HepG2 (cell line): Measurements from ENCODE around the gene DMRTB1. TPM values are rescaled to one million over a fixed set of nuclear protein-coding genes. Genes with fewer than 3 reads are reported as not detected.

Experiments used
- ATAC-seq: fragments of 200-7000 bp; cut with Tn5 transposase; 3 replicates; pipeline ENCODE4 v1.9.1; 2020; ENCODE audit warnings: mild to moderate bottlenecking, moderate library complexity
- BruUV-seq: library from RNA; stranded (reverse); fragments of 400-500 nt; replicated peaks from 2 replicates; lab custom pipeline; 2021; lab: Mats Ljungman, UMichigan
- CTCF ChIA-PET: fragments of 300-600 bp; formaldehyde crosslinking; extraction: SDS; loops from one replicate; lab custom pipeline; 2021; ENCODE audit warnings: low total read pairs, inconsistent platforms, low intra/inter-chr PET ratio; lab: Yijun Ruan, JAX
- POLR2A ChIA-PET: fragments of 350-600 bp; sonication (Branson Sonifier 250); formaldehyde crosslinking; loops from one replicate; lab custom pipeline; 2020; ENCODE audit warnings: antibody characterized with exemption, inconsistent platforms; lab: Yijun Ruan, JAX
- DNase-seq: peaks from one replicate; pipeline ENCODE4 v3.0.0-alpha.2; 2015; ENCODE audit warnings: low spot score
- FAIRE-seq: peaks from 3 replicates; lab custom pipeline; 2011; peaks lifted over from hg19 to GRCh38; lab: Jason Lieb, UNC
- H2AFZ ChIP-seq: one replicate; pipeline ENCODE4 v1.6.1; 2011; ENCODE audit warnings: low read length, inconsistent platforms
- H3K27ac ChIP-seq: fragments of 300-600 bp; 3 replicates; pipeline ENCODE4 v1.8.0; 2011; ENCODE audit warnings: mixed run types, mild to moderate bottlenecking, mixed read lengths, low read length, inconsistent platforms; ENCODE audit not compliant: insufficient read depth; ENCODE audit errors: extremely low read length
- H3K27me3 ChIP-seq, 2 experiments: fragments of 200-600 bp in 1 of 2; 2 replicates in 1 of 2; 3 replicates in 1 of 2; pipeline versions ENCODE4 v1.6.0 to v1.8.0; 2011; ENCODE audit warnings: low read length in 2 of 2, mild to moderate bottlenecking in 2 of 2, moderate library complexity in 2 of 2, inconsistent platforms in 1 of 2; ENCODE audit not compliant: insufficient read depth in 2 of 2, control insufficient read depth in 1 of 2
- H3K36me3 ChIP-seq, 2 experiments: fragments of 200-600 bp in 1 of 2; replicated peaks in 1 of 2; 2 replicates in 1 of 2; 3 replicates in 1 of 2; pipeline versions ENCODE4 v1.5.1 to v1.8.0; 2011; ENCODE audit warnings: low read length in 2 of 2, inconsistent platforms in 1 of 2; ENCODE audit not compliant: insufficient read depth in 2 of 2, control insufficient read depth in 1 of 2
- H3K4me1 ChIP-seq: 2 replicates; pipeline ENCODE4 v1.5.1; 2012; ENCODE audit warnings: low read length, inconsistent platforms; ENCODE audit not compliant: insufficient read depth
- H3K4me2 ChIP-seq: 2 replicates; pipeline ENCODE4 v1.6.0; 2011; ENCODE audit warnings: low read depth, low read length, inconsistent platforms
- H3K4me3 ChIP-seq, 3 experiments: fragments of 200-600 bp in 1 of 3; sonication (generic), shearing (Covaris generic) in 1 of 3; replicated peaks in 1 of 3; 2 replicates each; pipeline ENCODE4 v1.5.1; 2011 to 2016; ENCODE audit warnings: low read length in 3 of 3, inconsistent platforms in 2 of 3, low read depth in 2 of 3, mild to moderate bottlenecking in 2 of 3, control low read depth in 1 of 3, mixed read lengths in 1 of 3; ENCODE audit not compliant: insufficient read depth in 1 of 3
- H3K79me2 ChIP-seq: one replicate; pipeline ENCODE4 v1.6.1; 2011; ENCODE audit warnings: low read length, inconsistent platforms; ENCODE audit not compliant: insufficient read depth
- H3K9ac ChIP-seq: 2 replicates; pipeline ENCODE4 v1.6.0; 2011; ENCODE audit warnings: mild to moderate bottlenecking, low read depth, low read length, inconsistent platforms; ENCODE audit not compliant: insufficient read depth
- H3K9me3 ChIP-seq: 2 replicates; pipeline ENCODE4 v1.5.1; 2012; ENCODE audit warnings: mild to moderate bottlenecking, low read length
- H4K20me1 ChIP-seq: 2 replicates; pipeline ENCODE4 v1.6.0; 2011; ENCODE audit warnings: inconsistent platforms, mild to moderate bottlenecking, low read length, moderate library complexity; ENCODE audit not compliant: insufficient read depth
- JARID2 ChIP-seq: sonication (generic); formaldehyde crosslinking; IDR thresholded peaks from 2 replicates; pipeline ENCODE4 v1.8.1; 2023; ENCODE audit warnings: missing genetic modification reagents, inconsistent platforms; ENCODE audit not compliant: insufficient replicate concordance
- KDM3A ChIP-seq: IDR thresholded peaks from 2 replicates; pipeline ENCODE4 v1.6.1; 2018; ENCODE audit warnings: low read depth, missing compliant biosample characterization
- KDM6A ChIP-seq: IDR thresholded peaks from 2 replicates; pipeline ENCODE4 v1.6.1; 2016; ENCODE audit warnings: low read depth
- MXD4 ChIP-seq: IDR thresholded peaks from 2 replicates; pipeline ENCODE4 v1.6.1; 2016; ENCODE audit warnings: mild to moderate bottlenecking, missing biosample characterization, missing genetic modification reagents
- SP5 ChIP-seq: IDR thresholded peaks from 2 replicates; pipeline ENCODE4 v1.6.1; 2016; ENCODE audit warnings: low read depth, borderline replicate concordance
- ZNF10 ChIP-seq: sonication (generic); formaldehyde crosslinking; IDR thresholded peaks from 2 replicates; pipeline ENCODE4 v1.4.0; 2020; ENCODE audit warnings: mild to moderate bottlenecking, low read depth, missing genetic modification reagents, borderline replicate concordance
- ZNF383 ChIP-seq: sonication (generic); formaldehyde crosslinking; IDR thresholded peaks from 2 replicates; pipeline ENCODE4 v1.4.0; 2020; ENCODE audit warnings: missing genetic modification reagents, mild to moderate bottlenecking, borderline replicate concordance
- ZNF451 ChIP-seq: sonication (generic); formaldehyde crosslinking; IDR thresholded peaks from 2 replicates; pipeline ENCODE4 v1.5.0; 2020; ENCODE audit warnings: mild to moderate bottlenecking, missing genetic modification reagents
- ZNF563 ChIP-seq: sonication (generic); formaldehyde crosslinking; IDR thresholded peaks from 2 replicates; pipeline ENCODE4 v1.8.0; 2022; ENCODE audit warnings: mild to moderate bottlenecking, moderate library complexity, missing genetic modification reagents
- ZNF644 ChIP-seq: IDR thresholded peaks from 2 replicates; pipeline ENCODE4 v1.6.1; 2016; ENCODE audit warnings: low read depth
- ZNF646 ChIP-seq: sonication (generic); formaldehyde crosslinking; IDR thresholded peaks from 2 replicates; pipeline ENCODE4 v1.9.0; 2021; ENCODE audit warnings: mild to moderate bottlenecking, missing genetic modification reagents
- ZSCAN21 ChIP-seq: sonication (generic); formaldehyde crosslinking; IDR thresholded peaks from 2 replicates; pipeline ENCODE4 v1.8.0; 2022; ENCODE audit warnings: mild to moderate bottlenecking, missing genetic modification reagents, moderate library complexity, borderline replicate concordance
- WGBS: methylation state at CpG from one replicate; pipeline ENCODE4 v1.1.6; 2017; ENCODE audit warnings: low lambda C conversion rate; 5-methylcytosine and 5-hydroxymethylcytosine counted together
- in situ Hi-C: cut with HindIII; loops from 2 replicates; pipeline ENCODE4 v1.10.0; 2017; ENCODE audit warnings: low pct_unique_long_range_greater_than_20kb; ENCODE audit not compliant: extremely low pct_ligation_motif_present
- intact Hi-C: fragments of 100-400 bp; cut with micrococcal nuclease; formaldehyde crosslinking; loops from one replicate; pipeline ENCODE4 v1.10.0; 2022; ENCODE audit not compliant: unreplicated experiment
- polyA plus RNA-seq, 8 experiments: library from polyadenylated mRNA; depleted of rRNA in 3 of 8; stranded (reverse) in 7 of 8; unstranded in 1 of 8; fragments of >200 nt; fragmentation: Illumina TruSeq in 4 of 8; extraction: Trizol in 4 of 8; gene quantifications; 2 replicates each; pipeline versions ENCODE4 v1.2.1 to v1.2.3, GENCODE V29; 2011 to 2016; ENCODE audit warnings: low read depth in 4 of 8, missing spikeins in 1 of 8, mixed read lengths in 1 of 8; ENCODE audit not compliant: insufficient read depth in 1 of 8
- total RNA-seq, 5 experiments: library from RNA; depleted of rRNA; stranded (reverse); fragments of >200 nt; fragmentation: Illumina TruSeq; extraction: Trizol; gene quantifications; 2 replicates each; pipeline ENCODE4 v1.2.3, GENCODE V29; 2016; ENCODE audit warnings: low read depth in 1 of 5

The DMRTB1 gene
- total and polyA plus RNA-seq, 2 of the 13 experiments (the other 11 are each of a cell fraction or from before 2014, with no cell fraction given), result not detected

DNA sequence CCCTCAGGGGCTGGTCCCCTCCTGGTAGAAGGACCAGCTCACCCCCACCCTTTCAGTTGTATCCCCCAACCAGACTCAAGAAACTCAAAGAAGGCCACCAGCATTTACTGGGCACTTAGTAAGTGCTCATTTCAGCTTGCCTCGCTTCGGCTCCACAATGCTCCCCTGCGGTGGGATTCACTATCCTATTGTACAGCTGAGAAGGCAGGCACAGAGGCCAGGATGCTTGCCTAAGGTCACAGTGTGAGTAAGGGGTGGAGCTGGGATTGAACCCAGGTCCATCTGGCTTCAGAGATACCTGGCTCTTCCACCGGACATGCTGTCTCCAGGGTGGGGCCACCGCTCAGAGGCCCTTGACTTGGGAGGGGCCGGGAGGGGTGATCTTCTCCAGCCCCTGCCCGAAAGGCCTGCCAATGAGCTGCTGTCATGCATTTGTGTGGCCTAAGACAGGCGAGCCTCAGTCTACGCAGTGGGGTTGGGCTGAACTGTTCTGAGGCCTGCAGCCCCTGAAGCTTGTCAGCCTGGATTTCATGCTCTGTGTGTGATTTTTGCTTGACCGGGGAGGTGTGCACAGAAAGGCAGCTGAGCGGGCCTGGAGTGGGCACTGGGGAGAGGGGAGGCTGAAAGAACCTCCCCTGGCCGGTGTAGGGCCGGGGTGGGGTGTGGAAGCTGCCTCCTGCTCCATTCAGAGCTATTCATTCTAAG is 48.1 kb downstream of the DMRTB1 start:
- ChIA-PET CTCF (no interaction called here), POLR2A (no interaction called here)
- Histone ChIP-seq H4K20me1 (no peaks in the 10 kb centered on the region), H3K9ac (no peak overlapping the region), H3K9me3 (no peaks in the 10 kb centered on the region), H3K27me3 (peaks cover 17 to 74% of the 10 kb centered on the region in 2 experiments), H3K79me2 (no peaks in the 10 kb centered on the region), H3K4me2 (no peak overlapping the region), H3K4me1 (no peaks in the 10 kb centered on the region), H3K4me3 (no peak overlapping the region), H2AFZ (no peak overlapping the region), H3K27ac (no peak overlapping the region), H3K36me3 (no peaks in the 10 kb centered on the region)
- no peak for DNase-seq
- ATAC-seq, result no peak
- 8% methylated on average over 5 of the region's 13 CpGs for WGBS
- in situ Hi-C loops (no loop called here), intact Hi-C loops (no loop called here)
- no peak for TF ChIP-seq ZNF644
- no peak for TF ChIP-seq SP5 (CRISPR knock-in tag)
- no peak for TF ChIP-seq MXD4 (CRISPR knock-in tag)
- TF ChIP-seq ZNF451 (CRISPR knock-in tag), result no peak
- no peak for TF ChIP-seq ZNF646 (CRISPR knock-in tag)
- no peak for TF ChIP-seq ZNF563 (CRISPR knock-in tag)
- TF ChIP-seq ZNF10, result no peak
- TF ChIP-seq ZSCAN21, result no peak
- no peak for TF ChIP-seq KDM3A (CRISPR knock-in tag)
- no peak for TF ChIP-seq JARID2
- TF ChIP-seq KDM6A (CRISPR knock-in tag), result no peak
- no peak for TF ChIP-seq ZNF383 (CRISPR knock-in tag)
- no peak for FAIRE-seq
- BruUV-seq, result no TSS peak
